Measurements from ENCODE around the gene DNAH11. TPM values are rescaled to one million over a fixed set of nuclear protein-coding genes. Genes with fewer than 3 reads are reported as not detected.
A peak's percentile ranks its signal among the peaks of the same experiment; 100 is the strongest.
"Not testable (repeated sequence)": the region's sequence is repeated elsewhere in the genome, so short reads cannot be mapped to it uniquely, and the experiment has no call there.

DNAH11 gene
- total and polyA plus RNA-seq, 2 donors (not counting 1 experiment from before 2014, with no cell fraction given) = 0.33 to 0.34 TPM

DNA sequence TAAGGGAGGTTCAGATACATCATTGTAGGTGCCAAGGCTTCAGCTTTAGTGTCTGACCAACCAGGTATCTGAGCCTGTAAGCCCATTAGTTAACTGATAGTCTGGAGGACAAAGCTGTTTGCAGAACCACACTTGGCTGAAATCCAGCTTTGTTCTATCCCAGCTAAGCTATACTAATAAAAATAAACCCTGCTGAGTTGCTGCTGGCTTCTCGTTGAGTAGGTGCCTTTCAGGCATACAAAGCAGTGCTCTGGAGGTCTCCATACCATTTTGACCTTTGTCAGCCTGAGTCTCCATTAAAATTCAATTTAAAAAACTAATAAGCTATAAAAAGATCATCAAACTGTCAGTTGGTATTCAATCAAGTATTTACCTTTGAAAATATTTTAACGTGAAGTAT, 380.8 kb downstream of the DNAH11 start:
- H2AFZ ChIP-seq (ENCODE audit: low read length) = no peak overlapping the region
- no peaks in the 10 kb centered on the region for H3K27me3 ChIP-seq (ENCODE audit: control insufficient read depth, insufficient read depth, low read length)
- DNase-seq (ENCODE audit: low read depth in 2 of 2) = peak; percentile 41 to 42
- H3K9me3 ChIP-seq (ENCODE audit: control insufficient read depth, insufficient read depth, low read depth, low read length) = no peaks in the 10 kb centered on the region
- no peaks in the 10 kb centered on the region for H3K79me2 ChIP-seq (ENCODE audit: control insufficient read depth, insufficient read depth, low read length)
- no peak overlapping the region for H3K4me2 ChIP-seq (ENCODE audit: extremely low read depth, insufficient read depth, low read length)
- H3K36me3 ChIP-seq (ENCODE audit: control insufficient read depth, insufficient read depth, low read length) = no peaks in the 10 kb centered on the region
- no peak for TF ChIP-seq EZH2 (IDR thresholded peaks at IDR 0.05; ENCODE audit: low read length, missing control alignments)
- TF ChIP-seq, protein P1, sequence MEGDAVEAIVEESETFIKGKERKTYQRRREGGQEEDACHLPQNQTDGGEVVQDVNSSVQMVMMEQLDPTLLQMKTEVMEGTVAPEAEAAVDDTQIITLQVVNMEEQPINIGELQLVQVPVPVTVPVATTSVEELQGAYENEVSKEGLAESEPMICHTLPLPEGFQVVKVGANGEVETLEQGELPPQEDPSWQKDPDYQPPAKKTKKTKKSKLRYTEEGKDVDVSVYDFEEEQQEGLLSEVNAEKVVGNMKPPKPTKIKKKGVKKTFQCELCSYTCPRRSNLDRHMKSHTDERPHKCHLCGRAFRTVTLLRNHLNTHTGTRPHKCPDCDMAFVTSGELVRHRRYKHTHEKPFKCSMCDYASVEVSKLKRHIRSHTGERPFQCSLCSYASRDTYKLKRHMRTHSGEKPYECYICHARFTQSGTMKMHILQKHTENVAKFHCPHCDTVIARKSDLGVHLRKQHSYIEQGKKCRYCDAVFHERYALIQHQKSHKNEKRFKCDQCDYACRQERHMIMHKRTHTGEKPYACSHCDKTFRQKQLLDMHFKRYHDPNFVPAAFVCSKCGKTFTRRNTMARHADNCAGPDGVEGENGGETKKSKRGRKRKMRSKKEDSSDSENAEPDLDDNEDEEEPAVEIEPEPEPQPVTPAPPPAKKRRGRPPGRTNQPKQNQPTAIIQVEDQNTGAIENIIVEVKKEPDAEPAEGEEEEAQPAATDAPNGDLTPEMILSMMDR (conservative IDR thresholded peaks at IDR 0.05 in 1 of 2, IDR thresholded peaks at IDR 0.05 in 1 of 2; ENCODE audit: low read depth in 1 of 2, low read length in 2 of 2) = no peak
- H3K9ac ChIP-seq (ENCODE audit: insufficient read depth, low read length) = no peak overlapping the region
- no peak overlapping the region for H3K27ac ChIP-seq (ENCODE audit: insufficient read depth, low read length)
- no peak overlapping the region for H3K4me3 ChIP-seq (replicated peaks in 1 of 4; ENCODE audit: control extremely low read depth in 1 of 4, insufficient read depth in 1 of 4, low read depth in 3 of 4, low read length in 4 of 4)
- no peaks in the 10 kb centered on the region for H3K4me1 ChIP-seq (ENCODE audit: control insufficient read depth, extremely low read depth, insufficient read depth, low read length)
- H4K20me1 ChIP-seq (ENCODE audit: control insufficient read depth, extremely low read depth, insufficient read depth, low read length) = no peaks in the 10 kb centered on the region

DNA sequence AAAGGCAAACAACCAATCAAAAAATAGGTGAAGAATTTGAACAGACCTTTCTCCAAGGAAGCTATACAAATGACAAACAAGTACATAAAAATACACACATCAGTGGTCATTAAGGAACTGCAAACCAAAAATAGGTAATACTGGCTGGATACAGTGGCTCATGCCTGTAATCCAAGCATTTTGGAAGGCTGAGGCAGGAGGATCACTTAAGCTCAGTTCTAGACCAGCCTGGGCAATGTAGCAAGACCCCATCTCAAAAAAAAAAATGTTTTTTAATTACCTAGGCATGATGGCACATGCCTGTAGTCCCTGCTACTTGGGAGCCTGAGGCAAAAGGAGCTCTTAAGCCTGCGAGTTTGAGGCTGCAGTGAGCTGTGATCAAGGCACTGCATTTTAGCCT, 383.6 kb downstream of the DNAH11 start:
- Histone ChIP-seq H4K20me1 (ENCODE audit: control insufficient read depth, extremely low read depth, insufficient read depth, low read length) (no peaks in the 10 kb centered on the region), H3K4me2 (ENCODE audit: extremely low read depth, insufficient read depth, low read length) (no peak overlapping the region), H3K9me3 (ENCODE audit: control insufficient read depth, insufficient read depth, low read depth, low read length) (no peaks in the 10 kb centered on the region), H3K4me1 (ENCODE audit: control insufficient read depth, extremely low read depth, insufficient read depth, low read length) (no peaks in the 10 kb centered on the region), H3K27me3 (ENCODE audit: control insufficient read depth, insufficient read depth, low read length) (no peaks in the 10 kb centered on the region), H3K36me3 (ENCODE audit: control insufficient read depth, insufficient read depth, low read length) (no peaks in the 10 kb centered on the region), H3K4me3 (replicated peaks in 1 of 4; ENCODE audit: control extremely low read depth in 1 of 4, insufficient read depth in 1 of 4, low read depth in 3 of 4, low read length in 4 of 4) (no peak overlapping the region), H3K9ac (ENCODE audit: insufficient read depth, low read length) (no peak overlapping the region), H2AFZ (ENCODE audit: low read length) (no peak overlapping the region), H3K27ac (ENCODE audit: insufficient read depth, low read length) (no peak overlapping the region), H3K79me2 (ENCODE audit: control insufficient read depth, insufficient read depth, low read length) (no peaks in the 10 kb centered on the region)
- no peak for DNase-seq (ENCODE audit: low read depth in 2 of 2)
- TF ChIP-seq, protein P1 (conservative IDR thresholded peaks at IDR 0.05 in 1 of 2, IDR thresholded peaks at IDR 0.05 in 1 of 2; ENCODE audit: low read depth in 1 of 2, low read length in 2 of 2) = no peak
- TF ChIP-seq EZH2 (IDR thresholded peaks at IDR 0.05; ENCODE audit: low read length, missing control alignments) = no peak

DNA sequence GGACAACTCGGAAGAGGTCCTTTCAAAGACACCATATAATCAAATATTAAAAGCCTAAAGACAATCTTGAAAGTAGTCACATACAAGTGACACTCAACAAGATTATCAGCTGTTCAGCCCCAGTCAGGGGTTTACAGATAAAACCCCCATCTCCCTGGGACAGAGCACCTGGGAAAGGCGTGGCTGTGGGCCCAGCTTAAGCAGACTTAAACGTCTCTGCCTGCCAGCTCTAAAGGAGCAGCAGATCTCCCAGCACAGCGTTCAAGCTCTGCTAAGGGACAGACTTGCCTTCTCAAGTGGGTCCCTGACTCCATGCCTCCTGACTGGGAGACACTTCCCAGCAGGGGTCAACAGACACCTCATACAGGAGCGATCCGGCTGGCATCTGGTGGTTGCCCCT, 384.9 kb downstream of the DNAH11 start:
- Histone ChIP-seq H3K9me3 (ENCODE audit: control insufficient read depth, insufficient read depth, low read depth, low read length) (no peaks in the 10 kb centered on the region), H3K27ac (ENCODE audit: insufficient read depth, low read length) (no peak overlapping the region), H3K4me3 (replicated peaks in 1 of 4; ENCODE audit: control extremely low read depth in 1 of 4, insufficient read depth in 1 of 4, low read depth in 3 of 4, low read length in 4 of 4) (no peak overlapping the region), H3K36me3 (ENCODE audit: control insufficient read depth, insufficient read depth, low read length) (no peaks in the 10 kb centered on the region), H4K20me1 (ENCODE audit: control insufficient read depth, extremely low read depth, insufficient read depth, low read length) (no peaks in the 10 kb centered on the region), H3K9ac (ENCODE audit: insufficient read depth, low read length) (no peak overlapping the region), H3K4me2 (ENCODE audit: extremely low read depth, insufficient read depth, low read length) (no peak overlapping the region), H3K27me3 (ENCODE audit: control insufficient read depth, insufficient read depth, low read length) (no peaks in the 10 kb centered on the region), H3K79me2 (ENCODE audit: control insufficient read depth, insufficient read depth, low read length) (no peaks in the 10 kb centered on the region), H3K4me1 (ENCODE audit: control insufficient read depth, extremely low read depth, insufficient read depth, low read length) (no peaks in the 10 kb centered on the region), H2AFZ (ENCODE audit: low read length) (no peak overlapping the region)
- TF ChIP-seq, protein P1 (conservative IDR thresholded peaks at IDR 0.05 in 1 of 2, IDR thresholded peaks at IDR 0.05 in 1 of 2; ENCODE audit: low read depth in 1 of 2, low read length in 2 of 2) = no peak
- no peak for TF ChIP-seq EZH2 (IDR thresholded peaks at IDR 0.05; ENCODE audit: low read length, missing control alignments)
- no peak for DNase-seq (ENCODE audit: low read depth in 2 of 2)

DNA sequence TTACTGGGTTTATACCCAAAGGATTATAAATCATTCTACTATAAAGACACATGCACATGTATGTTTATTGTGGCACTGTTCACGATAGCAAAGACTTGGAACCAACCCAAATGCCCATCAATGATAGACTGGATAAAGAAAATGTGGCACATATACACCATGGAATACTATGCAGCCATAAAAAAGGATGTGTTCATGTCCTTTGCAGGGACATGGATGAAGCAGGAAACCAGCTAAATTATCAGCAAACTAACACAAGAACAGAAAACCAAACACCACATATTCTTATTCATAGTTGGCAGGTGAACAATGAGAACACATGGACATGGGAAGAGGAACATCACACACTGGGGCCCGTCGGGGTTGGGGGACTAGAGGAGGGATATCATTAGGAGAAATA, 390.5 kb downstream of the DNAH11 start:
- H3K4me3 ChIP-seq (replicated peaks in 1 of 4; ENCODE audit: control extremely low read depth in 1 of 4, insufficient read depth in 1 of 4, low read depth in 3 of 4, low read length in 4 of 4); H3K4me1 ChIP-seq (ENCODE audit: control insufficient read depth, extremely low read depth, insufficient read depth, low read length); H4K20me1 ChIP-seq (ENCODE audit: control insufficient read depth, extremely low read depth, insufficient read depth, low read length); H3K27ac ChIP-seq (ENCODE audit: insufficient read depth, low read length); H3K79me2 ChIP-seq (ENCODE audit: control insufficient read depth, insufficient read depth, low read length); DNase-seq (ENCODE audit: low read depth in 2 of 2); H3K4me2 ChIP-seq (ENCODE audit: extremely low read depth, insufficient read depth, low read length); H3K27me3 ChIP-seq (ENCODE audit: control insufficient read depth, insufficient read depth, low read length); H3K9ac ChIP-seq (ENCODE audit: insufficient read depth, low read length); H3K9me3 ChIP-seq (ENCODE audit: control insufficient read depth, insufficient read depth, low read depth, low read length); H3K36me3 ChIP-seq (ENCODE audit: control insufficient read depth, insufficient read depth, low read length); H2AFZ ChIP-seq (ENCODE audit: low read length): not testable (repeated sequence)

All from fibroblast of lung (primary cell).